COLO668 (cell line): Measurements from ENCODE around the gene NDUFB10.
"Not testable (repeated sequence)": the region's sequence is repeated elsewhere in the genome, so short reads cannot be mapped to it uniquely, and the experiment has no call there.

ENCODE experiments used
- DNase-seq: peaks from one replicate; lab custom pipeline; 2025; ENCODE audit not compliant: unreplicated experiment; lab: John Stamatoyannopoulos, UW

The NDUFB10 gene

DNA sequence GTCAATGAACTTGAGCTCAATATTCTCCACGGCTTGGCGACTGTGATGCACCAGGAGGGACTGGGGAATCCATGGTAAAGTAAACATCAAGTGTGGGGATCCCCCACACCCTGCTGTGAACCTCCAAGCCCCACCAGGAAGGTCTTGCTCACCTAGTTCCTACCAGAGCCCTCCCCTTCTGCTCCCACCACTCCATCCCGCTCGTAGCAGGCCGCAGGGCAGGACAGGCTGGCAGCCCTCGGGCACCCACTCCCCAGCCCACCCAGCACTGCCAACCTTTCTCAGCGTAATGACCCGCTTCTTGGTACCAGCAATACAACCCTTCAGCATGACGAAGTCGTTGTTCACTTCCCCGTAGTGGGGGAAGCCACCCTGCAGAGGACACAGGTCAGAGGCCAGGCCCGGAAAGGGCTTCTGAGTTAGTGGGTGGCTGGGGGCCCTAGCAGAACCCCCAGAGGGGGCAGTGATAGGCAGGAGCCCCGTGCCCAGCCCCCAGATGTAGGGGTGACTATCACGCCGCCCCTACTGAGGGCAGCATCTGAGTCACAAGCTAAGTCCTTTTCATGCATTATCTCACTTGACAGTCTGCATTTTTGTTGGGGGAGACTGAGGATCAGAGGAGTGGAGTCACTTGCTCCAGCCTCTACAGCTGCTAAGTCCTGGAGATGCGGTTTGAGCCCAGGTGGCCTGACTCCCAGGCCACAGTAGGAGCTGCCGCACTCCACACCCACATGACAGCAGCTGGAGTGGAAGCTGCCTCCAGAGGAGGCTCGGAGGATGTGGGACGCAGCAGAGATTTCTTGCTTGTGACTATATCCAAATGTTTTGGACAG is 13.6 kb upstream of the NDUFB10 start:
- no peak for DNase-seq

DNA sequence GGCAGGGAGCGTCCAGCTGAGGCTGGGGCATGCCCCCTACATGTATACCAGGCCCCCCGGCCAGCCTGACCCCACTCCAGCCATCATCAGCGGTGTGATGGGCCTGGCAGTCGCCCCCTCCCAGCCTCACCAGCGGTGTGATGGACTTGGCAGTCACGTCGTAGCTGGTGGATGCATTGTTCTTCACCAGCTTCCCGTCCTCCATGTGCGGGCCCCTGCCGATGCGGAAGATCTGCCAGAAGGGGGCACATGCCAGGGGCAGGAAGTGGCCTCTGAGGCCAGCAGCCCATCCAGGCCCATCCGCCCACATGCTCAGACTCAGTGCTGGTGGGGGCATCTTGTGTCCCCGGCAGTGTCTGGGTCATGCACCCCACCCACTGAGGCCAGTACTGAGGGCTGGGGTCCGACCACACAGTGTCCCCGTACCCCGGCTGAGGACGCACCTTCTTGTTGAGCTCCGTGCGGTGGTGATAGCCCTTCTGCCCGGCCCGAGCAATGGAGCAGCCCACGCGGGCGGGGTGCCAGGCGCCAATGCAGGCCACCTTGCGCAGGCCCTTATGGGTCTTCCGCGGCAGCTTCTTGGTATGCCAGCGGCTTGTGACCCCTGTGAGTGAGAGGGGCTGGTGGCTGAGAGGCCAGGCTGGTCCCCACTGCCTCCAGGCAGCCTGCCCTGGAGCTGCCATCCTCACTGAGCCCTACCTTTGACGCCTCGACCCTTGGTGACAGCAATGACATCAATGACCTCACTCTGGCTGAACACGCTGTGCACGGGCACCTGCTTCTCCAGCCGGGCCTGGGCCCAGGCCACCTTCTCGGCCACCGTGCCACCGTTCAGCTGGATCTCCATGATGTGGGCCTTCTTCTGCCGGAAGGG is 12.6 kb upstream of the NDUFB10 start:
- DNase-seq, result no peak

DNA sequence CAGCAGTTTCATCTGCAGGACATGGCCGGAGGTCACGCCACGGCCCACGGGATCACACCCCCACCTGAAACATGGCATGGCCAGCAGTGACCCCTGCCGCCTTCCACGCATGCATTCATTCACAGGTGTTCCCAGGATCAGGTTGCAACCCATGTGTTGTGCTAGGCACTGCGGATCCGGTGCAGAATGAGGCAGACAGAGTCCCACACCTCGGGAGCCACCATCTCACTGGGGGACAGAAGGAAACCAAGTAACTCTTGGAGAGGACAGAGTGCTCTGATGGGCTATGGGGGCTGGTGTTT is 12.0 kb upstream of the NDUFB10 start:
- no peak for DNase-seq

DNA sequence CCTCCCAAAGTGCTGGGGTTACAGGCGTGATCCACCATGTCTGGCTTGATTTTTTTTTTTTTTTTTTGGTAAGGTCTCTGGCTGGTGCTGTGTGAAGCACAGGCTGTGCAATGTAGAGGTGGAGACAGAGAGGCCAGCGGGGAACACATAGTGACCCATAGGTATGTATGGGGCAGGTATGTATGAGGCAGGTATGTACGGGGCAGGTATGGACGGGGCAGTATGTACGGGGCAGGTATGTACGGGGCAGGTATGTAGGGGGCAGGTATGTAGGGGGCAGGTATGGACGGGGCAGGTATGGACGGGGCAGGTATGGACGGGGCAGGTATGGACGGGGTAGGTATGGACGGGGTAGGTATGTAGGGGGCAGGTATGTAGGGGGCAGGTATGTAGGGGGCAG is 9.8 kb upstream of the NDUFB10 start:
- no peak for DNase-seq

DNA sequence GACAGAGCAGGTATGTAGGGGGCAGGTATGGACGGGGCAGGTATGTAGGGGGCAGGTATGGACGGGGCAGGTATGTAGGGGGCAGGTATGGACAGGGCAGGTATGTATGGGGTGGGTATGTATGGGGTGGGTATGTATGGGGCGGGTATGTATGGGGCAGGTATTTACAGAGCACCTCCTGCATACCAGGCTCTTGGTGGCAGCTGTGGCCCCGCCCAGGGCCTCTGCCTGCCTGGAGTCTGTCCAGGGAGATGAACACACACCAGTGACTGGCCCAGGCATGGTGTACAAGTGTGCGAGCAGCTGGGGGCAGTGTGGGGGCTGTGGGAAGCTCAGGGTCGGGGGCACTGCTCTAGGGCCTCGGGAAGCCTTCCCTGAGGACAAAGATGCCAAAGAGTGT is 9.3 kb upstream of the NDUFB10 start:
- no peak for DNase-seq

DNA sequence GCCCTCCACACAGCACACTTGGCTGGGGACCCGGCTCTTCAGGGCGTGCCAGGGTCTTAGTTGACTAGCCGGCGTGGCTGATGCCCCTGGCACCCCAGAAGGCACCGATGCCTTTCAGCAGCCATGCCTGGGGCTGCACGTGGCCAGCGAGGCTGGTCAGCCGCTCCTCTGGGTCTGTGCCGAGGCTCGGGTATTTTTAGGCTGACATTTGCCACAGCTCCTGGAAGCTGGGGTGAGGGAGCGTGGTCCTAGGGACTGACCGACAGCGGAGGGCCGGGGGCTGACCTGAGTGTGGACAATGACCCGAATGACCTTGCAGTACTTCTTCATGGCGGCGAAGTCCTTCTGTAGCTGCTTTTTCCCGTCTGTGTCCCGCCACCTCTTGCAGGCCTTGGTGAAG is 8.8 kb upstream of the NDUFB10 start:
- no peak for DNase-seq

DNA sequence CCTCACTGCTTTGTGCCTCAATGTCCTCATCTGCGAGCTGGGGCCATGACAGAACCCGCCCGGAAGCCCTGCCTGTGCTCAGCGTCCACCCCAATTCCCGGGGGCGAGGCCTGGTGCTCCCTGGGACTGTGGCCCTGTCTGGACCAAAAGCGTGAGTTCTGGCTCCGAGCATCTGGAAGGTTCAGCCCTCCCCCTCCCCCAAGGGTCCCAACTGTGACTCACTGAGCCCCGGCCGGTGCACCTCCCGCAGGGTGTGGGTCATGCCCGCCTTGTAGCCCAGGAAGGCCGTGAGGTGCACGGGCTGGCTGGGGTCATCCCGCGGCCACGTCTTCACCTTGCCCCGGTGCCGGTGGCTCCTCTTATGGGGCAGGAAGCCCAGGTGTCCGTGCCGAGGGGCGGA is 5.6 kb upstream of the NDUFB10 start:
- DNase-seq, result no peak

DNA sequence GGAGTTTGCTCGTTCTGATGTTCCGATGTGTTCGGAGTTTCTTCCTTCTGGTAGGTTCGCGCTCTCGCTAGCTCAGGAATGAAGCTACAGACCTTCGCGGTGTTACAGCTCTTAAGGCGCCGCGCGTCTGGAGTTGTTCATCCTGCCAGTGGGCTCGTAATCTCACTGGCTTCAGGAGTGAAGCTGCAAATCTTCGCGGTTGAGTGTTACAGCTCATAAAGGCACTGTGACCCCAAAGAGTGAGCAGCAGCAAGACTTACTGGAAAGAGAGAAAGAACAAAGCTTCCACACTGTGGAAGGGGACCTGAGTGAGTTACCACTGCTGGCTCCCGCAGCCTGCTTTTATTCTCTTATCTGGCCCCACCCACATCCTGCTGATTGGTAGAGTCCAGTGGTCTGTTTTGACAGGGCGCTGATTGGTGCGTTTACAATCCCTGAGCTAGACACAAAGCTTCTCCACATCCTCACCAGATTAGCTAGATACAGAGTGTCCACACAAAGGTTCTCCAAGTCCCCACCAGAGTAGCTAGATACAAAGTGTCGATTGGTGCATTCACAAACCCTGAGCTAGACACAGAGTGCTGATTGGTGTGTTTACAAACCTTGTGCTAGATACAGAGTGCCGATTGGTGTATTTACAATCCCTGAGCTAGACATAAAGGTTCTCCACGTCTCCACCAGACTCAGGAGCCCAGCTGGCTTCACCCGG is 1.8 kb upstream of the NDUFB10 start:
- not testable (repeated sequence) for DNase-seq

DNA sequence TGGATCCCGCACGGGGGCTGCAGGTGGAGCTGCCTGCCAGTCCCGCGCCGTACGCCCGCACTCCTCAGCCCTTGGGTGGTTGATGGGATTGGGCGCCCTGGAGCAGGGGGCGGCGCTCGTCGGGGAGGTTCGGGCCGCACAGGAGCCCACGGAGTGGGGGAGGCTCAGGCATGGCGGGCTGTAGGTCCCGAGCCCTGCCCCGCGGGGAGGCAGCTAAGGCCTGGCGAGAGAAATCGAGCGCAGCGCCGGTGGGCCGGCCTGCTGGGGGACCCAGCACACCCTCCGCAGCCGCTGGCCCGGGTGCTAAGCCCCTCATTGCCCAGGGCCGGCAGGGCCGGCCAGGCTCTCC is 1.2 kb upstream of the NDUFB10 start:
- DNase-seq, result not testable (repeated sequence)

DNA sequence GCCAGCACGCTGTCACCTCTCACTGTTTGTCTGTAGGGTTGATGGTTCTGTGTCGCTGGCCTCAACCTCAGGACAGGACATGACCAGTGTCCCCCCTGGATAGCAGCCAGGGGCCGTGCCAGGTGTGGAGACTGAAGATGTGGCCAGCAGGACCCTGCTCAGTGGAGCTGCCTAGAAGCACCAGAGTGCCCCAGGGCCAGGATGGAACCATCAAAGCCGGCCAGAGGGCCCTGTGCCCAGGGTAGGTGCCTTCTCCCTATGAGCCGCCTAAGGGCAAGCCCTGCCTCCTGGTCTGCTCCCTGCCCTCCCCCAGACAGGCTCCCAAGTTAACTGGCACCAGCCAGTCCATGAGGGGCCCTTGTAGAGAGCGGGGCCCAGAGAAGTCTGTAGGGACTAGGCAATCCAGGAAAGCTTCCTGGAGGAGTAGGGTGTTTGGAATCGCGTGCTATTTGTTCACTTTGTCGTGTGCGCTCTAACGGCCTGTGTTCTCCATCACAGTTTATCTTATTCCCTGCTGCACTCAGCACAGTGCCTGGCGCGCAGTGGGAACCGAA is 546 bp upstream of the NDUFB10 start:
- DNase-seq, result no peak

DNA sequence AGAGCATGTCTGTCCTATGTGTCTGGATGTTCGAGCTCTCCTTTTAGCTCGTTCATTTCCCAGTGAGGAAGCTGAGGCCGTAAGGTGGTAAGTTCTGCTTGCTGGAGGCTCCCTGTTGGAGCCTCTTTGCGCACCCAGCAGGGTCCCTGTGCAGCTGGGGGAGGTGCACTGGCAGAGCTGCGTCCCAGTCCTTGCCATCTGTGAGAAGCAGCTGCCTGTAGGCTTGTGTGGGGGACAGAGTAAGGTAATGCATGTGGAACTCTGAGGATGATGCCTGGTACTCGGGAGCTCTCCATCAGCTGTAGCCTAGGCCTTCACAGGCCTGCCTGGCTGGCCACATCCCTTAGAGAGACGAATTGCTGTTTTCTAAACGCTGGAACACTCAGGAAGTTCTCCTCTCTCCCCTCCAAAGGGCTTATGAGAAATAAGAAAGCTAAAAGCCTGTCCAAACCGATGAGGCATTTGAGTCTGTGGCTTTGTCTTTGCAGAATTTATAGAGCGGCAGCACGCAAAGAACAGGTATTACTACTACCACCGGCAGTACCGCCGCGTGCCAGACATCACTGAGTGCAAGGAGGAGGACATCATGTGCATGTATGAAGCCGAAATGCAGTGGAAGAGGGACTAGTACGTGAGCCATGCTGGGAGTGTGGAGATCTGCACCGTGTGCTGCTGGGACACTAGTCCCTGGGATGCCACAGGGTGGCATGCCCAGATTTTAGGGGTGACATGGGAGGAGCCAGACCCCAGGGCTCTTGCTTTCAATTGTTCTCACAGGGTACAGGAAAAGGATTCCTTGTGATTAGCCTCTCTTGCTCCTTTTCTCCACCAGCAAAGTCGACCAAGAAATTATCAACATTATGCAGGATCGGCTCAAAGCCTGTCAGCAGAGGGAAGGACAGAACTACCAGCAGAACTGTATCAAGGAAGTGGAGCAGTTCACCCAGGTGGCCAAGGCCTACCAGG is 1.6 kb downstream of the NDUFB10 start:
- peak; percentile 67 for DNase-seq

DNA sequence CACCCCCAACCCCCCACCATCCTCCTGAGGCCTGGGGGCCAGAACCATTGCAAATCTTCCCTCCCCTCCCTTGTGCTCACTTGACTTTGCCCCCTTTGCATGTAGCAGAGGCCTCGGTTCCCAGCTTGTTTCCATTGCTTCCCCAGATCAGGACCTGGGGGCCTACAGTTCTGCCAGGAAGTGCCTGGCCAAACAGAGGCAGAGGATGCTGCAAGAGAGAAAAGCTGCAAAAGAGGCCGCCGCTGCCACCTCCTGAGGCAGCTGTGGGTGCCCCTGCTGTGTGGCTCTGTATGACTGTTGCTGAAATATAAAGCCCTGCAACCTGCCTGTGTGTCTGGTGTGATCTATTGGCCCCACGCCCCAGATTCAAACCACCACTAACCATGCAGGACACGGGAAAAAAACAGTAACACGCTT is 2.3 kb downstream of the NDUFB10 start:
- peak; percentile 17 for DNase-seq

DNA sequence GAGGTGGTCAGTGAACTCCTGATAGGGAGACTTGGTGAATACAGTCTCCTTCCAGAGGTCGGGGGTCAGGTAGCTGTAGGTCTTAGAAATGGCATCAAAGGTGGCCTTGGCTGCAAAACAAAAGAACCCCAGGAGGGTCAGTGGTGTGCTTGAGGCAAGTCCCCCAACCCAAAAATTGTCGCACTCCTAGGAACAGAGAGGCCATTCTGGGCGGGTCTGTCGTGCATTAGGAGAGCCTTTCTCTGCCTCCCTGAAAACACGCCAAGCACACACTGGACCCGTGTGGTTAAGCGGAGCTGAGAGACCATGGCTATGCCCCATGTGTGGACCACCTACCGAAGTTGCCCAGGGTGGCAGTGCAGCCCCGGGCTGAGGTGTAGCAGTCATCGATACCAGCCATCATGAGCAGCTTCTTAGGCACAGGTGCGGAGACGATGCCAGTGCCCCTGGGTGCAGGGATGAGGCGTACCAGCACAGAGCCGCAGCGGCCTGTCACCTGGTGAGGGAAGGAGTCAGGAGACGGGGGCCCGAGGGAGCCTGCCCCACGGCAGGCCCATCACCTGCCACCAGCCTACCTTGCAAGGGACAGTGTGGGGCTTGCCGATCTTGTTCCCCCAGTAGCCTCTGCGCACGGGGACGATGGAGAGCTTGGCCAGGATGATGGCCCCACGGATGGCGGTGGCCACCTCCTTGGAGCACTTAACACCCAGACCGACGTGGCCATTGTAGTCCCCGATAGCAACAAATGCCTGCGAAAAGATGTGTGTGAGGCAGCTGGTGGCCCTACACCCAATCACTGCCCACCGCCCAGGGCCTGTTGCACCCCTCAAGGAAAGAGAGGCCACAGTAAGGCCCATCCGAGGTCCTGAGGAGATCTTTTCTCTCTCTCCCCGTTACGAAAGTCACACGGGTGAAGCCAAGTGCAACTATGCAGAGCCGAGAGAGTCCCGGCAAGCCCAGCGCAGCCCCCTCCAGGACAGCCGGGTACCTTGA is 3.1 kb downstream of the NDUFB10 start:
- not testable (repeated sequence) for DNase-seq

DNA sequence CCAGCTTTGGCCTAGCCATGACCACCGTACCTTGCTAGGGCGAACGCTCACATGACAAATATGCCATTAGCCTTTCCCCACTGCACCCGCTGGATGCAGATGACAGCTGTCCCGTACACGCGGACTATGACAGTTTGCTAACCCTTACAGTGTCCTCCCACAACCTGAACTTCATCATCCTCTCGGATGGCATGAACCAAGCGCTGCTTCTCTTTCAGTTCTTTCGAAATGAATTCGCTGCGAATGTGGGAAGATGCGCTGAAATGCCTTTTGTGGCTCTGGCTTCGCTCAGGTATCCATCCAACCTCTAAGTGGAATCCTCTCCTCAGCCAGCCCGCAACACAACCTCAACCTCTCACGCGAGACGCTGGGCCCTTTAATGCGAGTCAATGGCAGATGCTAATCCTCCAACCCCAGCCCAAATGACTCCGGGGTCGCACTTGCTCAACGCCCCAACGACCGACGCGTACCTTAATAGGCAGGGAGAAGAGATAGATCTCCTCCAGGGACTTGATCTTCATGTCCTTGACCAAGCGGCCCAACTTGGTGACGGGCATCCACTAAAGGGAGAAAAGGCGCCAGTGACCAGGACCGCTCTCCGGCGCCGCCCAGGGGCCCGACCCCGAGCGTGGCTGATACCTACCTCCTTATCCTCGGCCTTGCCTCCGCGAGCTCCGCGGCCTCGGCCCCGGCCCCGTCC is 4.6 kb downstream of the NDUFB10 start:
- DNase-seq, result peak; percentile 63

DNA sequence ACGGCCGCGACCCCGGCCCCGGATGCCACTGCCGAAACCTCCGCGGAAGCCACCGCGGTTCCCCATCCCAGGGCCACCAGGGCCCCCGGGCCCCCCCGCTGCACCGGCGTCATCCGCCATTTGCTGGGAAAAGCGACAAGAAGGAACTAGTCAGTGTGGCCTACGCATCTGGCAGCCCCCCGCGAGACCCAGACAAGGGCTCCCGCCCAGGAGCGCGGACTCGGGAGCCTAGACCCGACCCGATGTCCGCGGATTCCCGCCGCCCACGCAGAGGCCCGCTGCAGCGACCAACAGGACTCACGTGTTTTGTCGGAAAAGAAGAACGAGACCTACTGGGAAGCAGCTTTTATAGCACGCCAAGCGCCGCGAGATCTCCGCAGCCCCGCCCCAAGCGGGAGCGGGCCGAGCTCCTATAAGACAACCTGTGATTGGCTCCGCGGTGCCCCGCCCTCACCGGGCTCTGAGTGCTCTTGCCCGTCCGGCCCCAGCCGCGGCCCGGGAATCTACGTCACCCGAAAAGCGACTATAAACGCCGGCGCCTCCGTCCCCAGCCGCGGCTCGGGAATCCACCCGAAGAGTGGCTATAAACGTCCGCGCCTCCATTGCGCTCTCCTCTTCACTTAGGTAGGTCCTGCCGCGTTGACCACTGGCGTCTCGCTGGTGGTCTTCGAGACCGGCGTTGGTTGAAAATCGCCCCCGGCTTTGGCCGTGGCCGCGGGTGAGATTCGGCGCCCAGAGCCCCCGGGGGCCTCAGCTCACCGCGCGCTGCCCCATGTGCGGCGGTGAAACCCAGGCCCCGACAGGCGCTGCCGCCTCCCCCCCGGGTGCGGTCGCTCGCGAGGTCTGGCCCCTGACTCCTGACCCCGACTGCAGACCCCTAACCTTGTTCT is 5.4 kb downstream of the NDUFB10 start, which contains the start of gene RPS2:
Gene RPS2 (minus strand): TSS at position 321 of the 890 bp plus-strand sequence. CDS start 201 bp downstream, at position 120.
- DNase-seq, result peak; percentile 99

DNA sequence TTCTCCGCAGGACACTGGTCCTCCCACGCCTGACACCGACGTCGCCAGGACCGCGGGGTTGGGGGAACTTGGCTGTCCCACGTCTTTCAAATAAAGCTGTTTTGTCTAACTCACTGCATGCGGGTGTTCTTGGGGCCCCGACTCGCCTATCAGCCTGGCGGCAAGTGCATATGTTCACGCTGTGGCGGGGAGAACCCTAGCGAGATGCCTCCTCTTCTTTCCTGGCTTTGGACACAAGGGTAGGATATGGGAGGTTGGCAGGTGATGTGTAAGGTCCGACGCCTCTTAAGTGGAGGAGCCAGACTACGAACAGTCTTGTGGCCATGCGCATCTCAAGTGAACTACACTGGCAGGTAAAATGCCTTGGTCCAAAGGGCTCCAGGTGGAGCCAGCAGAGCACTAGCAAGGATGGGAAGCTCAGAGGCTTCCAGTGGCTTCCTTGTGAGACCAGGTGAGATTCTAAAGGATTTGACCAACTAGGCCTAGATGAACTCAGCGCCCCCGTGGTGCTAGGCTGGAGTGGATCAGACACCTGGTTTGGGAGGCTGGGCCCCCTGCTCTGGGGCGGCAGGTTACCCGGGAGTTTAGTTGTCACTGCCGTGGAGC is 6.2 kb downstream of the NDUFB10 start:
- peak; percentile 26 for DNase-seq

DNA sequence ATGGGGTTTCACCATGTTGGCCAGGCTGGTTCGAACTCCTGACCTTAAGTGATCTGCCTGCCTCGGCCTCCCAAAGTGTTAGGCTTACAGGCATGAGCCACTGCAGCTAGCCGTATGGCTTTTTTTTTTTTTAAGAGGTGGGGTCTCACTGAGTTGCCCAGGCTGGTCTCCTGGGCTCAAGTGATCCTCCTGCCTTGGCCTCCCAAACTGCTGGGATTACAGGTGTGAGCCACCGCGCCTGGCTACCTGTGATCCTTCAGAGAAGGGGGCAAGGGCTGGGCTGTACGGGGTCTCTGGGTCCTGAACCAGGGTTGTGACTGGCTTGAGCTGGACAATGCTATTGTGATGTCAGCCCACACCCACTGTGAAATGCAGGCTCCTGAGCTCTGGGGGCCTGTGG is 7.1 kb downstream of the NDUFB10 start, which contains the start of gene RNF151:
Gene RNF151 (plus strand): TSS at position 397 of the 400 bp plus-strand sequence. CDS start 26 bp downstream, outside the sequence.
- DNase-seq, result no peak
